CD4-positive, alpha-beta T cell (primary cell): ENCODE results near the gene AUTS2. TPM values are rescaled to one million over a fixed set of nuclear protein-coding genes. Genes with fewer than 3 reads are reported as not detected.

Experiments used
- ATAC-seq: fragments of 200-7000 bp; cut with Tn5 transposase; one replicate; pipeline ENCODE4 v1.10.0; 2022; ENCODE audit warnings: mild to moderate bottlenecking; ENCODE audit not compliant: poor library complexity
- CTCF ChIA-PET: fragments of 350-600 bp; sonication (Branson Sonifier 250); formaldehyde crosslinking; loops from one replicate; lab custom pipeline; 2021; ENCODE audit warnings: antibody characterized with exemption, inconsistent platforms; lab: Charles Lee
- POLR2A ChIA-PET: fragments of 350-600 bp; sonication (Branson Sonifier 250); formaldehyde crosslinking; loops from one replicate; lab custom pipeline; 2021; ENCODE audit warnings: antibody characterized with exemption, inconsistent platforms; lab: Charles Lee
- DNase-seq, 14 experiments: peaks; one replicate each; pipeline ENCODE4 v3.0.0-alpha.2; 2013 to 2020; ENCODE audit warnings: mixed read lengths in 2 of 14
- H3K27ac ChIP-seq, 2 donors: one replicate each; pipeline versions ENCODE4 v1.5.1 to v1.7.0; 2013; ENCODE audit warnings: low read length in 2 of 2, low read depth in 1 of 2, mild to moderate bottlenecking in 1 of 2
- H3K27me3 ChIP-seq, 2 experiments: 1 replicate in 1 of 2; 2 replicates in 1 of 2; pipeline versions ENCODE4 v1.6.1 to v1.7.0; 2013; ENCODE audit warnings: low read length in 2 of 2, control low read depth in 1 of 2, mild to moderate bottlenecking in 1 of 2, moderate library complexity in 1 of 2; ENCODE audit not compliant: insufficient read depth in 2 of 2, control insufficient read depth in 1 of 2
- H3K36me3 ChIP-seq: one replicate; pipeline ENCODE4 v1.6.1; 2013; ENCODE audit warnings: low read length, control low read depth; ENCODE audit not compliant: insufficient read depth
- H3K4me1 ChIP-seq: one replicate; pipeline ENCODE4 v1.6.1; 2013; ENCODE audit warnings: low read length, control low read depth; ENCODE audit not compliant: insufficient read depth
- H3K4me3 ChIP-seq: one replicate; pipeline ENCODE4 v1.5.1; 2013; ENCODE audit warnings: mild to moderate bottlenecking, low read length, moderate library complexity
- H3K9me3 ChIP-seq, 2 experiments: 1 replicate in 1 of 2; 2 replicates in 1 of 2; pipeline versions ENCODE4 v1.6.1 to v1.7.0; 2013; ENCODE audit warnings: low read length in 2 of 2, mild to moderate bottlenecking in 2 of 2, control low read depth in 1 of 2, moderate library complexity in 1 of 2; ENCODE audit not compliant: control insufficient read depth in 1 of 2, insufficient read depth in 1 of 2
- H3K27ac Mint-ChIP-seq: one replicate; pipeline ENCODE4 v1.8.0; 2020; ENCODE audit warnings: mixed read lengths
- H3K27me3 Mint-ChIP-seq: one replicate; pipeline ENCODE4 v1.8.0; 2021; ENCODE audit warnings: mixed read lengths
- H3K36me3 Mint-ChIP-seq: one replicate; pipeline ENCODE4 v1.8.0; 2021; ENCODE audit warnings: low read depth, mixed read lengths
- H3K4me1 Mint-ChIP-seq: one replicate; pipeline ENCODE4 v1.8.0; 2021; ENCODE audit warnings: low read depth, mixed read lengths
- H3K4me3 Mint-ChIP-seq: one replicate; pipeline ENCODE4 v1.8.0; 2020; ENCODE audit warnings: mild to moderate bottlenecking, mixed read lengths
- H3K9me3 Mint-ChIP-seq: one replicate; pipeline ENCODE4 v1.8.0; 2020; ENCODE audit warnings: mixed read lengths
- CTCF ChIP-seq: fragments of 200-600 bp; IDR thresholded peaks from one replicate; pipeline ENCODE4 v1.8.0; 2022; ENCODE audit warnings: antibody characterized with exemption, mild to moderate bottlenecking
- intact Hi-C, 2 experiments: fragments of 100-400 bp; cut with DNase I in 1 of 2; cut with micrococcal nuclease in 1 of 2; formaldehyde crosslinking; loops; one replicate each; pipeline versions ENCODE4 v1.15.1 to v1.9.0; 2023 to 2025; cut with DNase I, micrococcal nuclease
- total RNA-seq, 174 experiments: library from RNA in 2 of 174; stranded (reverse) in 2 of 174; gene quantifications; one replicate each; pipeline ENCODE4 v1.2.3 and lab custom pipeline; 2021 to 2026

AUTS2 gene
- total RNA-seq, 2 experiments from 2014 or later = 43.6 to 47.6 TPM

GRCh38 chr7:69738396-69738951 lies 140.2 kb downstream of the AUTS2 start:
- Mint-ChIP-seq H3K4me3 (no peak overlapping the region), H3K9me3 (no peaks in the 10 kb centered on the region), H3K27ac (no peak overlapping the region), H3K36me3 (no peaks in the 10 kb centered on the region), H3K27me3 (peaks cover 8% of the 10 kb centered on the region), H3K4me1 (no peaks in the 10 kb centered on the region)
- no peak for TF ChIP-seq CTCF
- Histone ChIP-seq H3K9me3 (no peaks in the 10 kb centered on the region), H3K4me3 (no peak overlapping the region), H3K27me3 (no peaks in the 10 kb centered on the region), H3K27ac (no peak overlapping the region), H3K36me3 (no peaks in the 10 kb centered on the region), H3K4me1 (no peaks in the 10 kb centered on the region)
- ChIA-PET CTCF (no interaction called here), POLR2A (interaction anchor here (0.6 kb wide), 1 partner anchor 182 kb away, joined by 3 read pairs; no protein-coding TSS in a partner anchor)
- intact Hi-C loops = no loop called here
- no peak for ATAC-seq
- no peak for DNase-seq

- intact Hi-C loops = no loop called here
- Histone ChIP-seq H3K9me3 (no peaks in the 10 kb centered on the region), H3K27me3 (no peaks in the 10 kb centered on the region), H3K27ac (no peak overlapping the region), H3K4me1 (no peaks in the 10 kb centered on the region), H3K4me3 (no peak overlapping the region), H3K36me3 (no peaks in the 10 kb centered on the region)
- H3K27ac Mint-ChIP-seq = no peak overlapping the region
- ChIA-PET POLR2A (interaction anchor here (0.6 kb wide), 1 partner anchor 183 kb away, joined by 3 read pairs; no protein-coding TSS in a partner anchor), CTCF (no interaction called here)
- no peak overlapping the region for H3K4me3 Mint-ChIP-seq
- no peaks in the 10 kb centered on the region for H3K4me1 Mint-ChIP-seq
- peaks cover 3% of the 10 kb centered on the region for H3K27me3 Mint-ChIP-seq
- no peak for TF ChIP-seq CTCF
- ATAC-seq (no peak), DNase-seq (no peak)
- no peaks in the 10 kb centered on the region for H3K9me3 Mint-ChIP-seq
- no peaks in the 10 kb centered on the region for H3K36me3 Mint-ChIP-seq
Measured at GRCh38 chr7:69739190-69739589, 140.9 kb downstream of the AUTS2 start.

GRCh38 chr7:69739931-69740431 lies 141.7 kb downstream of the AUTS2 start:
- Mint-ChIP-seq H3K36me3 (no peaks in the 10 kb centered on the region), H3K4me1 (no peaks in the 10 kb centered on the region), H3K9me3 (no peaks in the 10 kb centered on the region), H3K27me3 (no peaks in the 10 kb centered on the region), H3K4me3 (no peak overlapping the region), H3K27ac (no peak overlapping the region)
- Histone ChIP-seq H3K4me1 (no peaks in the 10 kb centered on the region), H3K36me3 (no peaks in the 10 kb centered on the region), H3K27ac (no peak overlapping the region), H3K9me3 (no peaks in the 10 kb centered on the region), H3K4me3 (no peak overlapping the region), H3K27me3 (no peaks in the 10 kb centered on the region)
- ATAC-seq = no peak
- POLR2A ChIA-PET = no interaction called here
- intact Hi-C loops = no loop called here
- DNase-seq = no peak
- TF ChIP-seq CTCF = no peak
- CTCF ChIA-PET = interaction anchor here (0.7 kb wide), 1 partner anchor 31 kb away, joined by 3 read pairs; no protein-coding TSS in a partner anchor
